NT2/D1 (cell line): ENCODE results near the gene HNF1A.

ENCODE experiments used
- SUZ12 ChIP-seq: IDR thresholded peaks from 2 replicates; pipeline ENCODE4 v1.6.1; 2011; ENCODE audit not compliant: insufficient read length, insufficient read depth; ENCODE audit errors: extremely low read depth
- YY1 ChIP-seq: IDR thresholded peaks from 2 replicates; pipeline ENCODE4 v1.6.1; 2011; ENCODE audit not compliant: insufficient read length, insufficient read depth
- ZNF274 ChIP-seq: IDR thresholded peaks from 2 replicates; pipeline ENCODE4 v1.6.1; 2011; ENCODE audit warnings: mild to moderate bottlenecking, low read depth, low read length

DNA sequence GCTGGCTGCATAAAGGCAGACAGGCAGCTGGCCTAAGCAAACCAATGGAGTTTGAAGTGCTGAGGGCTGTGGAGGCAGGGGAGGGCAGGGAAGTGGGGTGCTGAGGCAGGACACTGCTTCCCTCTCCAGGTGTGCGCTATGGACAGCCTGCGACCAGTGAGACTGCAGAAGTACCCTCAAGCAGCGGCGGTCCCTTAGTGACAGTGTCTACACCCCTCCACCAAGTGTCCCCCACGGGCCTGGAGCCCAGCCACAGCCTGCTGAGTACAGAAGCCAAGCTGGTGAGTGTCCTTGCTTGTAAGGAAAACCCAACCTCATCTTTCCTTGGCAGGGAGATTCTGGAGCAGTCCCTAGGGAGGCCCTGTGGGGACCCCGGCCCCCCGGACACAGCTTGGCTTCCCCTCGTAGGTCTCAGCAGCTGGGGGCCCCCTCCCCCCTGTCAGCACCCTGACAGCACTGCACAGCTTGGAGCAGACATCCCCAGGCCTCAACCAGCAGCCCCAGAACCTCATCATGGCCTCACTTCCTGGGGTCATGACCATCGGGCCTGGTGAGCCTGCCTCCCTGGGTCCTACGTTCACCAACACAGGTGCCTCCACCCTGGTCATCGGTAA, 17.9 kb downstream of the HNF1A start:
- no peak for TF ChIP-seq ZNF274
- no peak for TF ChIP-seq YY1
- no peak for TF ChIP-seq SUZ12
